GM23338 (cell line): ENCODE results near the gene WBP2NL. TPM values are rescaled to one million over a fixed set of nuclear protein-coding genes. Genes with fewer than 3 reads are reported as not detected.

Experiments
- ATAC-seq: fragments of 200-7000 bp; cut with Tn5 transposase; 3 replicates; pipeline ENCODE4 v1.9.1; 2020
- DNase-seq: peaks from one replicate; pipeline ENCODE4 v3.0.0-alpha.2; 2015; ENCODE audit warnings: low spot score
- H2AFZ ChIP-seq: fragments of 200-600 bp; sonication (generic); 2 replicates; pipeline ENCODE4 v1.8.0; 2016; ENCODE audit warnings: antibody characterized with exemption, mild to moderate bottlenecking, moderate library complexity
- H3F3A ChIP-seq: fragments of 200-600 bp; sonication (generic); replicated peaks from 2 replicates; pipeline ENCODE4 v1.8.0; 2017; ENCODE audit warnings: antibody characterized with exemption, mixed run types, low read depth
- H3K27ac ChIP-seq: fragments of 200-600 bp; sonication (generic); 2 replicates; pipeline ENCODE4 v1.6.1; 2016; ENCODE audit warnings: low read depth
- H3K27me3 ChIP-seq: fragments of 200-600 bp; sonication (generic); 2 replicates; pipeline ENCODE4 v1.8.0; 2016; ENCODE audit warnings: mild to moderate bottlenecking, mixed run types, moderate library complexity; ENCODE audit not compliant: insufficient read depth
- H3K36me3 ChIP-seq: fragments of 200-600 bp; sonication (generic); 2 replicates; pipeline ENCODE4 v1.8.0; 2016; ENCODE audit warnings: mild to moderate bottlenecking; ENCODE audit not compliant: insufficient read depth
- H3K4me1 ChIP-seq: fragments of 200-600 bp; sonication (generic); 2 replicates; pipeline ENCODE4 v1.8.0; 2016; ENCODE audit warnings: mild to moderate bottlenecking, moderate library complexity; ENCODE audit not compliant: insufficient read depth
- H3K4me2 ChIP-seq: fragments of 200-600 bp; sonication (generic); 2 replicates; pipeline ENCODE4 v1.7.1; 2017; ENCODE audit warnings: mixed run types
- H3K4me3 ChIP-seq: fragments of 200-600 bp; sonication (generic); 2 replicates; pipeline ENCODE4 v1.6.1; 2016; ENCODE audit warnings: mixed run types
- H3K79me2 ChIP-seq: fragments of 200-600 bp; sonication (generic); replicated peaks from 2 replicates; pipeline ENCODE4 v1.8.0; 2017; ENCODE audit warnings: mild to moderate bottlenecking; ENCODE audit not compliant: insufficient read depth
- H3K9me2 ChIP-seq: fragments of 200-600 bp; sonication (generic); 2 replicates; pipeline ENCODE4 v1.8.0; 2017; ENCODE audit not compliant: insufficient read depth
- H4K20me1 ChIP-seq: fragments of 200-600 bp; sonication (generic); replicated peaks from 2 replicates; pipeline ENCODE4 v1.8.0; 2017; ENCODE audit warnings: mild to moderate bottlenecking; ENCODE audit not compliant: insufficient read depth
- H3K27ac Mint-ChIP-seq: 2 replicates; pipeline ENCODE4 v1.8.0; 2020; ENCODE audit warnings: inconsistent platforms, mild to moderate bottlenecking, moderate library complexity, mixed read lengths
- H3K27me3 Mint-ChIP-seq: 3 replicates; pipeline ENCODE4 v1.8.0; 2022; ENCODE audit warnings: low read depth, mild to moderate bottlenecking, moderate library complexity, mixed read lengths, inconsistent platforms; ENCODE audit not compliant: insufficient read depth, poor library complexity
- H3K36me3 Mint-ChIP-seq: 3 replicates; pipeline ENCODE4 v1.8.0; 2021; ENCODE audit warnings: low read depth, mild to moderate bottlenecking, inconsistent platforms, moderate library complexity, mixed read lengths
- H3K4me1 Mint-ChIP-seq: 3 replicates; pipeline ENCODE4 v1.8.0; 2020; ENCODE audit warnings: mild to moderate bottlenecking, inconsistent platforms, mixed read lengths
- H3K4me3 Mint-ChIP-seq: 3 replicates; pipeline ENCODE4 v1.8.0; 2021; ENCODE audit warnings: moderate library complexity, mild to moderate bottlenecking, inconsistent platforms, mixed read lengths
- H3K9me3 Mint-ChIP-seq: 3 replicates; pipeline ENCODE4 v1.8.0; 2020; ENCODE audit warnings: moderate library complexity, mild to moderate bottlenecking, inconsistent platforms, mixed read lengths
- CREB1 ChIP-seq: fragments of 250-450 bp; sonication (Bioruptor Pico); IDR thresholded peaks from 2 replicates; pipeline ENCODE4 v1.5.0; 2020; ENCODE audit warnings: low read depth, mild to moderate bottlenecking, moderate library complexity
- CTCF ChIP-seq, 2 experiments: fragments of 200-600 bp in 1 of 2; sonication (generic) in 1 of 2; conservative IDR thresholded peaks; 2 replicates each; pipeline versions ENCODE4 v1.5.1 to v1.6.1; 2016 to 2017; ENCODE audit warnings: antibody characterized with exemption in 2 of 2, low read depth in 2 of 2, mild to moderate bottlenecking in 2 of 2, moderate library complexity in 1 of 2
- ETS1 ChIP-seq: IDR thresholded peaks from 2 replicates; pipeline ENCODE4 v1.6.1; 2016; ENCODE audit warnings: antibody characterized with exemption
- EZH2 ChIP-seq: fragments of 200-600 bp; sonication (generic); IDR thresholded peaks from one replicate; pipeline ENCODE4 v1.8.0; 2017; ENCODE audit warnings: antibody characterized with exemption, mild to moderate bottlenecking, low read depth; ENCODE audit not compliant: unreplicated experiment
- EZH2phosphoT487 ChIP-seq: fragments of 200-600 bp; sonication (generic); IDR thresholded peaks from one replicate; pipeline ENCODE4 v1.8.1; 2018; ENCODE audit warnings: antibody characterized with exemption; ENCODE audit not compliant: unreplicated experiment
- JUNB ChIP-seq: IDR thresholded peaks from one replicate; pipeline ENCODE4 v1.6.1; 2016; ENCODE audit warnings: antibody characterized with exemption; ENCODE audit not compliant: unreplicated experiment
- NANOG ChIP-seq: IDR thresholded peaks from 2 replicates; pipeline ENCODE4 v1.6.1; 2016; ENCODE audit warnings: antibody characterized with exemption, borderline replicate concordance
- POLR2AphosphoS5 ChIP-seq: IDR thresholded peaks from 2 replicates; pipeline ENCODE4 v1.6.1; 2016; ENCODE audit warnings: antibody characterized with exemption, low read depth
- REST ChIP-seq: IDR thresholded peaks from one replicate; pipeline ENCODE4 v1.6.1; 2018; ENCODE audit warnings: antibody characterized with exemption; ENCODE audit not compliant: unreplicated experiment
- STAT1 ChIP-seq: IDR thresholded peaks from one replicate; pipeline ENCODE4 v1.6.1; 2016; ENCODE audit warnings: antibody characterized with exemption; ENCODE audit not compliant: unreplicated experiment
- ZNF114 ChIP-seq: fragments of 250-450 bp; sonication (Bioruptor Pico); IDR thresholded peaks from 2 replicates; pipeline ENCODE4 v1.5.0; 2020; ENCODE audit warnings: mild to moderate bottlenecking, moderate library complexity
- ZNF462 ChIP-seq: fragments of 250-450 bp; sonication (Bioruptor Pico); IDR thresholded peaks from 2 replicates; pipeline ENCODE4 v1.5.0; 2020; ENCODE audit warnings: mild to moderate bottlenecking, moderate library complexity
- polyA plus RNA-seq: library from polyadenylated mRNA; unstranded; fragments of >200 nt; fragmentation: Nextera tagmentation; extraction: Ambion mirVana; gene quantifications from 2 replicates; pipeline ENCODE4 v1.2.1, GENCODE V29; 2016
- total RNA-seq: library from RNA; depleted of rRNA; stranded (reverse); fragments of >200 nt; shearing (Covaris generic); gene quantifications from 2 replicates; pipeline ENCODE4 v1.2.3, GENCODE V29; 2014

The WBP2NL gene
- total and polyA plus RNA-seq, 2 experiments from 2014 or later: 0.14 TPM; not detected in 1

- TF ChIP-seq ETS1: no peak
These were observed 2.5 kb downstream of the WBP2NL start (continued) for GRCh38 chr22:42001121-42001520.

- Histone ChIP-seq H3K4me3 (no peak overlapping the region), H3K36me3 (no peaks in the 10 kb centered on the region), H3K27me3 (no peaks in the 10 kb centered on the region), H2AFZ (no peak overlapping the region), H3K27ac (no peak overlapping the region), H4K20me1 (no peaks in the 10 kb centered on the region), H3K9me2 (no peaks in the 10 kb centered on the region; the same call in 1 of the 2 replicates), H3F3A (no peaks in the 10 kb centered on the region), H3K79me2 (no peaks in the 10 kb centered on the region), H3K4me2 (no peak overlapping the region), H3K4me1 (no peaks in the 10 kb centered on the region)
- Mint-ChIP-seq H3K4me1 (peaks cover 8% of the 10 kb centered on the region; the same call in 2 of the 3 replicates), H3K27me3 (peaks cover 1% of the 10 kb centered on the region), H3K9me3 (no peaks in the 10 kb centered on the region), H3K27ac (no peak overlapping the region), H3K4me3 (no peak overlapping the region), H3K36me3 (no peaks in the 10 kb centered on the region; the same call in 2 of the 3 replicates)
- ATAC-seq (no peak), DNase-seq (no peak)
- TF ChIP-seq ZNF114 (CRISPR knock-in tag): no peak
- no peak for TF ChIP-seq EZH2phosphoT487
- no peak for TF ChIP-seq CTCF (conservative IDR thresholded peaks at IDR 0.05; ENCODE audit: low read depth in 2 of 2)
- TF ChIP-seq ZNF462 (CRISPR knock-in tag): no peak
- TF ChIP-seq POLR2AphosphoS5: no peak
- no peak for TF ChIP-seq STAT1
- no peak for TF ChIP-seq EZH2
- no peak for TF ChIP-seq NANOG
- TF ChIP-seq CREB1 (CRISPR knock-in tag): no peak
- no peak for TF ChIP-seq REST
- no peak for TF ChIP-seq ETS1
- no peak for TF ChIP-seq JUNB
These were observed 3.1 kb downstream of the WBP2NL start for GRCh38 chr22:42001706-42002105.
